ENCODE measurements around the gene DMKN.

DMKN gene

DNA sequence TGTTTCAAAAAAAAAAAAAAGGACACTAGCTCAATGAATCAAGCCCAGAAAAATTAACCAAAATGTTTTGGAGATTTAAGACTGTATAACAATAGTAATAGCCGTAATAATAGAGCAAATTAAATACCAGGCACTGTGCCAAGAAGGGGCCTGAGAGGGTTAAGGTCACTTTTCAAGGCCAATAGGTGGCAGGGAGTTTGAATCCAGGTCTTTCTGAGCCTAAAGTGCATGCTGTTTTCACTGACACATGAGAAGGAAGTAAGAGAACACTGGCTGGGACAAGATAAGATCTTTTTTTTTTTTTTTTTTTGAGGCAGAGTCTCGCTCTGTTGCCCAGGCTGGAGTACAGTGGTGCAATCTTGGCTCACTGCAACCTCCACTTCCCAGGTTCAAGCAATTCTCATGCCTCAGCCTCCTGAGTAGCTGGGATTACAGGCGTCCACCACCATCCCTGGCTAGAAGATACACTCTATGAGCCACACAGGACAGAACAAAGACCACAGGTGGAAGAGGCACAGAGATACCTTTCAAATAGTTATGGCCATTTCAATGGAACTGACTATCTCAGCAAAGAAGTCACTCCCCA lies 57.7 kb downstream of the DMKN start:
- no peak overlapping the region for H3K4me3 ChIP-seq (ENCODE audit: low read depth, low read length)
- TF ChIP-seq, protein P1, sequence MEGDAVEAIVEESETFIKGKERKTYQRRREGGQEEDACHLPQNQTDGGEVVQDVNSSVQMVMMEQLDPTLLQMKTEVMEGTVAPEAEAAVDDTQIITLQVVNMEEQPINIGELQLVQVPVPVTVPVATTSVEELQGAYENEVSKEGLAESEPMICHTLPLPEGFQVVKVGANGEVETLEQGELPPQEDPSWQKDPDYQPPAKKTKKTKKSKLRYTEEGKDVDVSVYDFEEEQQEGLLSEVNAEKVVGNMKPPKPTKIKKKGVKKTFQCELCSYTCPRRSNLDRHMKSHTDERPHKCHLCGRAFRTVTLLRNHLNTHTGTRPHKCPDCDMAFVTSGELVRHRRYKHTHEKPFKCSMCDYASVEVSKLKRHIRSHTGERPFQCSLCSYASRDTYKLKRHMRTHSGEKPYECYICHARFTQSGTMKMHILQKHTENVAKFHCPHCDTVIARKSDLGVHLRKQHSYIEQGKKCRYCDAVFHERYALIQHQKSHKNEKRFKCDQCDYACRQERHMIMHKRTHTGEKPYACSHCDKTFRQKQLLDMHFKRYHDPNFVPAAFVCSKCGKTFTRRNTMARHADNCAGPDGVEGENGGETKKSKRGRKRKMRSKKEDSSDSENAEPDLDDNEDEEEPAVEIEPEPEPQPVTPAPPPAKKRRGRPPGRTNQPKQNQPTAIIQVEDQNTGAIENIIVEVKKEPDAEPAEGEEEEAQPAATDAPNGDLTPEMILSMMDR (IDR thresholded peaks at IDR 0.05; ENCODE audit: low read depth, low read length, missing control alignments) = no peak
- DNase-seq (ENCODE audit: low read depth) = no peak

DNA sequence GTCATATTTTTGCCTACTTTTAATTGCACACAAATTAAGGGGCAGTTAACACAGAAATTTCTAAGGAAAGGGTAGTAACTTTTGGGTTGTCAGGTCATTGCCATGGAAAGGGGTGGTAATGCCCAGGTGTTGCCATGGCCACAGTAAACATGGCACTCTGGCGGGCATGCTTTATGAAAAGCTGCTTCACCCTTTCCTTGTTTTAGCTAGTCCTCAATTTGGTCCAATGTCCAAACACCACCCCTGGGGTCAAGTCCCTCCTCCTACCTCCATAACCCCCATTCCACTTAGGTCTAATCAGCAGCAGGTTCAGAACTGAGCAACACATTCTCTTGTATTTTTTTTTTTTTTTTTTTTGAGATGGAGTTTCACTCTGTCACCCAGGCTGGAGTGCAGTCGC lies 58.8 kb downstream of the DMKN start:
- DNase-seq (ENCODE audit: low read depth) = no peak
- H3K4me3 ChIP-seq (ENCODE audit: low read depth, low read length) = no peak overlapping the region
- TF ChIP-seq, protein P1 (IDR thresholded peaks at IDR 0.05; ENCODE audit: low read depth, low read length, missing control alignments) = no peak

DNA sequence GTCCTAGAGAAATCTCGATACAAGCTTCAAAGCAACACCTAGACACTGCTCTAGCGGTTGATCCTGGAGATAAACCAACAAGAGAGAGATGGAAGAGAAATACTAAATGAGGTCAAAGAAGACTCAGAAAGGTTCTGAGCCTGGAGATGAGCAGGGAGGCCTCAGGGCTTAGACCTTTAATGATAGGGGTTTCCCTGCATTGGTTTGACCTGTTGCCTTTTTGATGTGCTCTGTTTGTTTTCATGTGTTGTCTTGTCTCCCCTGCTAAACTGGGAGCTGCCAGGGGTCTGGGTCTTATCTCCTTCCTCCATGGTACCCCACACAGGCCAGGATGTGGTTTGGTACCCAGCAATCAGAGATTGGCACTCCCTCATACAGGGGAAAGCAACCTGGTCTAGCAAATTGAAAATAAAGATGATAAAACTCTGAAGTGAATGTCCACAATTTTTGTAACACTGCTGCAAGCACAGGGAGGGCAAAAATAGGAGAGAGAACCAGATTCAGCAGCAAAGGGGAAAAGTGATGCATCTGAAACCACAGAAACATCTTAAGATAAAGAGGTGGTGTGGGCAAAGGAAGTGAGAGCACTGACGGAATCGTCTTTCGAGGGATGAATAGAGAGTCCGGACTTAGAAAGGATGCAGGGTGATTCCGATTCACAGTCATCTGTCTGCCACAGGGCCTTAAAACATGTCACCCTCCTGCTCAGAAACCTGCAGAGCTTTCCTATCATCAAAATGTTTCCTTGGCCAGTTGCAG lies 61.9 kb downstream of the DMKN start:
- DNase-seq (ENCODE audit: low read depth) = peak; percentile 77
- H3K4me3 ChIP-seq (ENCODE audit: low read depth, low read length) = no peak overlapping the region
- TF ChIP-seq, protein P1 (IDR thresholded peaks at IDR 0.05; ENCODE audit: low read depth, low read length, missing control alignments) = no peak

DNA sequence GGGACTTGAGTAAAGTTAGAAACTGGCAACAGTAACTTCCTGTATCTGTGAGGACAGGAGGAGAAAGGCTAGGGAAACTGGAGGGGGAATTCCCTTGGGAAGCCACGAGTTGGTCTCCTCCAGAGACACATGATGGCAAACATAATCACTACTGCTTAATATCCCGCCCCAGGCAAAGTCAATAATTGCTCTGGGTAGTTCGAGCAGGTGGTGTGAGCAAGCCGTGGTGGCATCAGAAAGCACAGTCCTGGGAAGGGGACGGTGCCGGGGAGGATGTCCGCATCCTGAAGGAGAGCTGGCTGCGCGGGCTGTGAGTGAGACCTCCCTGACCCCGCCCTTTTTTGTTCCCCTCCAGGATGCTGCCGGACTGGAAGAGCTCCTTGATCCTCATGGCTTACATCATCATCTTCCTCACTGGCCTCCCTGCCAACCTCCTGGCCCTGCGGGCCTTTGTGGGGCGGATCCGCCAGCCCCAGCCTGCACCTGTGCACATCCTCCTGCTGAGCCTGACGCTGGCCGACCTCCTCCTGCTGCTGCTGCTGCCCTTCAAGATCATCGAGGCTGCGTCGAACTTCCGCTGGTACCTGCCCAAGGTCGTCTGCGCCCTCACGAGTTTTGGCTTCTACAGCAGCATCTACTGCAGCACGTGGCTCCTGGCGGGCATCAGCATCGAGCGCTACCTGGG lies 63.9 kb downstream of the DMKN start:
- DNase-seq (ENCODE audit: low read depth) = no peak
- TF ChIP-seq, protein P1 (IDR thresholded peaks at IDR 0.05; ENCODE audit: low read depth, low read length, missing control alignments) = no peak
- no peak overlapping the region for H3K4me3 ChIP-seq (ENCODE audit: low read depth, low read length)

DNA sequence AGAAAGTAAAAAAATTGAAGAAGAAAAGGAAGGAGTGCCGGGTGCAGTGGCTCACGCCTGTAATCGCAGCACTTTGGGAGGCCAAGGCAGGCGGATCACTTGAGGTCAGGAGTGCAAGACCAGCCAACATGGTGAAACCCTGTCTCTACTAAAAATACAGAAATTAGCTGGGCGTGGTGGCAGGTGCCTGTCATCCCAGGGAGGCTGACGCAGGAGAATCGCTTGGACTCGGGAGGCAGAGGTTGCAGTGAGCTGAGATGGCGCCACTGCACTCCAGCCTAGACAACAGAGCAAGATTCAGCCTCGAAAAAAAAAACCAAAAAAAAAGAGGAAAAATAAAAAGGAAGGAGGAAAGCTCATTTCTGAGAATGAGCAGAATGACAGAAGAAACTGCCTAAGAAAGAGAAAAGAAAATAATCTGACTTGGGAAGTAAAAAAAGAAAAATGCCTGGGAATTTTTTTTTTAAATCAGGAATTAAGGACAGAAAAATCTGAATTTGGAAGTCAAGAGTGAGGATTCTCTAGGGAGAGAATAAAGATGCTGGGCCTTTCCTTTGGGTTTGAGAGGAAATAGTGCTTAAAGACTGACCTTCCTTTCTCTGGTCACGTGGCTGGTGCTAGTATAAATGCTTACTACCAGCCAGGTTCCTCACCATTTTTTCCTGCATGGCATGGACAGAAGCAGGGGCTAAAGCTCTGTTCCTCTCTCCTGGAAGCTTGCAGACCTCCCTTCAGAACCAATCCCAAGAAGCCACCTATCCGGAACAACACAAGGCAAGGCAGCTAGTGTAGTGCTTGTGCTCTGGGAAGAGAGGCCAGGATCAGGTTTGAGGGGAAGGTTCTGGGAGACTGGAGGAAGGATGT lies 65.6 kb downstream of the DMKN start, which contains the start of gene FFAR2:
TSS of gene FFAR2 (plus strand) at position 652 of the 864 bp plus-strand sequence. CDS start 1,458 bp downstream, outside the sequence.
- H3K4me3 ChIP-seq (ENCODE audit: low read depth, low read length) = no peak within 1 kb of the TSS
- TF ChIP-seq, protein P1 (IDR thresholded peaks at IDR 0.05; ENCODE audit: low read depth, low read length, missing control alignments) = no peak
- no peak for DNase-seq (ENCODE audit: low read depth)

Measured in GM12864 (cell line).